Activated T-helper 17 cell treated with anti-CD3 and anti-CD28 coated beads, Interleukin-2, amount 50 U/mL, for 72 hours (primary cell): ENCODE results near the gene KLHL25. TPM values are rescaled to one million over a fixed set of nuclear protein-coding genes. Genes with fewer than 3 reads are reported as not detected.

Source experiments
- ATAC-seq: fragments of 150-1000 bp; cut with Tn5 transposase; replicated peaks from 2 replicates; pipeline ENCODE4 v1.10.0; 2021; ENCODE audit warnings: mild to moderate bottlenecking, moderate library complexity
- H3K27ac Mint-ChIP-seq: one replicate; pipeline ENCODE4 v1.8.0; 2022; ENCODE audit warnings: mixed read lengths
- H3K27me3 Mint-ChIP-seq: one replicate; pipeline ENCODE4 v1.8.0; 2022; ENCODE audit warnings: mixed read lengths
- H3K36me3 Mint-ChIP-seq: one replicate; pipeline ENCODE4 v1.8.0; 2022; ENCODE audit warnings: low read depth, mild to moderate bottlenecking, mixed read lengths
- H3K4me1 Mint-ChIP-seq: one replicate; pipeline ENCODE4 v1.8.0; 2022; ENCODE audit warnings: mixed read lengths
- H3K4me3 Mint-ChIP-seq: one replicate; pipeline ENCODE4 v1.8.0; 2022; ENCODE audit warnings: mild to moderate bottlenecking, mixed read lengths
- H3K9me3 Mint-ChIP-seq: one replicate; pipeline ENCODE4 v1.8.0; 2022; ENCODE audit warnings: mixed read lengths
- total RNA-seq, 2 donors: library from RNA; stranded (reverse); gene quantifications; one replicate each; pipeline ENCODE4 v1.2.3, GENCODE V29; 2022

KLHL25 gene
- total RNA-seq, 2 donors from 2014 or later: 3.4 to 4.6 TPM

DNA sequence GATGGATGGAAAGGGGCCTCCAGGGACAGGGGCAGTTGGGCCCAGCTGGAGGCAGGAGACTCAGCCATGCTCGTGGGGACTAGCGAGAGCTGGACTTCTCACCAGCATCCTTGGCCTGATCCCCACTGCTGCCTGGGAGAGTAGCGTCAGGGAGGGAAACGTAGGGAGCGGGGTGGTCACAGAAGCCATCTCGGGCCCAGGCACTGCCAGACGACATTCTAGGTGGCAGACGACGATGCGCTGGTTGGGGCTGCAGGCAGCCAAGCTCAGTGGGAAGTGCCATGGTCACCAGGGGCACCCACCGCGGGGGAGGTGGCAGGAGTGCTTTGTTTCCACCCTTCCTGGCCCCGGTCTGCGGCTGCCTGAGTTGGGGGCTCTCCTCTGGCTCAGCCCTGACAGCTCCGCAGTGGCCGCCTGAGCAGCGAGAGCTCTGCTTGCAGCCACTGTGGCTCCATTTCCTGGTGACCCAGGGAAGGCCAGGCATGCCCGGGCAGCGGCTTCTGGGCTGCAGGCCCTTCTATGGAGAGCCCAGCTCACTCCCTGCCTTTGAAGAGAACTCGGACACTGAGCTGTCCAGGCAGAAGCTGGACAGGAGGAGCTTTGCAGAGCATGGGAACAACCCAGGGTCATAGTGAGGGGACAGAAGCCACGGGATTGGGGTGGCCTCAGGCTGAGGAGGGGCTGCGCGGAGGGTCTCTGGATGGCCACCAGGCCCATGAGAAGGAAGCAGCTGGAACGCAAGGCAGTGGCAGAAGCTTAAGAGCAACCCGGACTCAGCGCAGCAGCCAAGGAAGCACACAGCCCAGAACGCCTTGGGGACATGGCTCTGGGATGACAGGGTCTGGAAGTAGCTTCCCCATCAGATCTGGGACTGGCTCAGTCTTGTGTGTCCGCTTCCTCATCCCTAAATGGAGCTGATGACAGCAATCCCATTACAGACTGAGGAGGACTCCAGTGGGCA, 30.8 kb downstream of the KLHL25 start:
- peaks cover 3% of the 10 kb centered on the region for H3K4me1 Mint-ChIP-seq
- ATAC-seq: no peak
- peak overlapping the region; percentile 7 for H3K27ac Mint-ChIP-seq
- H3K36me3 Mint-ChIP-seq: no peaks in the 10 kb centered on the region
- no peak overlapping the region for H3K4me3 Mint-ChIP-seq
- no peaks in the 10 kb centered on the region for H3K27me3 Mint-ChIP-seq
- no peaks in the 10 kb centered on the region for H3K9me3 Mint-ChIP-seq

DNA sequence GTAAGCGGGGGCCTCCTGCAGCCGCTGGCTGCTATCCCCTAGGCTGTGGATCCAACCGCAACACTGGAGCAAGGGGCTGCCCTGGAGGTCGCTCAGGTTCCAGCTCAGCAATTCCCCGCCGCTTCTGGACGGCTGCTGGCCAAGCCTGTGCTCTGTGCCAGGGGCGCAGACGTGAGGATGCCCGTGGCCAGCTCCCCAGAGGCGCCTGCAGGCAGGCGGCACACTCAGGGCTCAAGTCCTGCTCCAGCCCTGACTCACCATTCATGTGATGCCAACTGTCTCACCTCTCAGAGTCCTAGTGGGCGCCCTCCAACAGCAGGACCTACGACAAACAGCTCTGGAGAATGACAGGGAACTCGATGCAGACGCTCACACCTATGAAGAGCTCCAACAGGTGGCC, 31.6 kb downstream of the KLHL25 start:
- Mint-ChIP-seq H3K9me3 (no peaks in the 10 kb centered on the region), H3K27ac (no peak overlapping the region), H3K27me3 (no peaks in the 10 kb centered on the region), H3K36me3 (no peaks in the 10 kb centered on the region), H3K4me1 (peaks cover 3% of the 10 kb centered on the region), H3K4me3 (no peak overlapping the region)
- no peak for ATAC-seq

DNA sequence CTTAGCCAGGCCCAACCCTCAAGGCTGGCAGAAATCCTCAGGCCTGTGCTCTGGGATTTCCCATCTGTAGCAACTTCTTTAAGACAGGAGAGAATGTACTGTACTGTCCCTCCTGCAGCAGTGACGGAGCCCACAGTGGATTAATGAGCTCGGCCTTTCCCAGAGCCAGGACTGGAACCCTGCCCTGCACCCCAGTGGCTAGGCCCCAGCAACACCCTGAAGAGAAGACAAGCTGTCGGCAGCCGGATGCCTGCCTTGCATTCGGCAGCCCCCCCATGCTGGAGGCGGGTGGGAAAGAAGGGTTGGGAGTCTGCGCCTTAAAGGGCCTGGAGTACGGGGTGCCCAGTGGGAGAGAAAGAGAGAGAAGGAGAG, 32.0 kb downstream of the KLHL25 start:
- Mint-ChIP-seq H3K36me3 (no peaks in the 10 kb centered on the region), H3K9me3 (no peaks in the 10 kb centered on the region), H3K4me1 (peaks cover 3% of the 10 kb centered on the region), H3K27ac (peak overlapping the region; percentile 28), H3K27me3 (no peaks in the 10 kb centered on the region), H3K4me3 (no peak overlapping the region)
- ATAC-seq: no peak

DNA sequence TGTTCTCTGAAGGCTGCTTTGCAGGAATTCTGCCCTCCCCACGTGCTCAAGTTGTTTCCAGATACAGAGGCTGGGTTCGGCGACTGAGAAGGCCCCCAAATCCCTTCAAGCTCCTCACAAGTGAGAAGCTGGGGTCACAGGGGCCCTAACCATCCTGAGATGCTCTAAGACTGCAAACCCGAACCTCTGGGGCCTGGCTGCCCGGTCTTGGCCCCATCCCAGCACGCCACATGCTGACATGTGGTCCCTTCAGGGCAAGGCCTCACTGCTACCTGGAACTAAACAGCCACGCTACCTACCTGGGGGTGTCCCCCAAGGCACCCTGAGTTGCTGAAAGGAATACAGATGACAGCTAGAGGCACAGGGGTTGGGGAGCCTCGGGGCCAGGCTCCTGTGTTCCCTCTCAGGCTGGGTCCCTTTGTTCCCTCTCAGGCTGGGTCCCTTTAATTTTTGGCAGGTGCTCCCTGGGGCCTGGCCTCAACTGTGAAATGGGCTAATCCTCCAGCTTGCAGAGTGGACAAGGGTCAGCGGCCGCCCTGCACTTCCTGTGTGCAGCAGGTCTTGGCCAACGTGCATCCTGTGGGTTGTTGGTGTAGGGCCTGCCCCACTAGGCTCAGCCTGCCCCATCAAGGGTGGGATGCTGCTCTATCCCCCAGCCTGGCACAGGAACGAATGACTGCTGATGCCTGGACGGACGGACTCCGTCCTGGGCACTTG, 32.5 kb downstream of the KLHL25 start:
- no peak for ATAC-seq
- Mint-ChIP-seq H3K4me1 (peaks cover 3% of the 10 kb centered on the region), H3K9me3 (no peaks in the 10 kb centered on the region), H3K27ac (peak overlapping the region; percentile 28), H3K36me3 (no peaks in the 10 kb centered on the region), H3K4me3 (no peak overlapping the region), H3K27me3 (no peaks in the 10 kb centered on the region)

DNA sequence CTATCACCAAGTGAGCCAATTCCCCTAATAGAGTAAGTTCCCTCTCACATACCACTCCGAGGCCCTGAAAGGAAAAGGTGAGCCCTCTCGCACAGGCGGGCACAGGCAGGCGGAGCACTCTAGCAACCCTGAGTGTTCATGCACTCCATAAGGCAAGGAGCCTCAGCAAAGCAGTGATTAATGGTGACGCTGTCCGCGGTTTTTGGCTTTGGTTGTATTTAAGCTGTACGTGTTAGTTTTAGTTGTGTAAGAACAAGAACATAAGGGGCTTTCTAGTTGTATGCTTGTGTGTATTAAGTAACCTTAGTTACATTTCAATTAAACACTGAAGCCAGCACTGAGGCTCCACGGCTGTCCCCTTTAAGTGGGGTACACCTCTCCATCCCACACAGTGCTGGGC, 33.1 kb downstream of the KLHL25 start:
- H3K9me3 Mint-ChIP-seq: no peaks in the 10 kb centered on the region
- H3K4me1 Mint-ChIP-seq: peaks cover 3% of the 10 kb centered on the region
- no peaks in the 10 kb centered on the region for H3K27me3 Mint-ChIP-seq
- no peak overlapping the region for H3K4me3 Mint-ChIP-seq
- no peaks in the 10 kb centered on the region for H3K36me3 Mint-ChIP-seq
- ATAC-seq: peak; percentile 16
- H3K27ac Mint-ChIP-seq: no peak overlapping the region

DNA sequence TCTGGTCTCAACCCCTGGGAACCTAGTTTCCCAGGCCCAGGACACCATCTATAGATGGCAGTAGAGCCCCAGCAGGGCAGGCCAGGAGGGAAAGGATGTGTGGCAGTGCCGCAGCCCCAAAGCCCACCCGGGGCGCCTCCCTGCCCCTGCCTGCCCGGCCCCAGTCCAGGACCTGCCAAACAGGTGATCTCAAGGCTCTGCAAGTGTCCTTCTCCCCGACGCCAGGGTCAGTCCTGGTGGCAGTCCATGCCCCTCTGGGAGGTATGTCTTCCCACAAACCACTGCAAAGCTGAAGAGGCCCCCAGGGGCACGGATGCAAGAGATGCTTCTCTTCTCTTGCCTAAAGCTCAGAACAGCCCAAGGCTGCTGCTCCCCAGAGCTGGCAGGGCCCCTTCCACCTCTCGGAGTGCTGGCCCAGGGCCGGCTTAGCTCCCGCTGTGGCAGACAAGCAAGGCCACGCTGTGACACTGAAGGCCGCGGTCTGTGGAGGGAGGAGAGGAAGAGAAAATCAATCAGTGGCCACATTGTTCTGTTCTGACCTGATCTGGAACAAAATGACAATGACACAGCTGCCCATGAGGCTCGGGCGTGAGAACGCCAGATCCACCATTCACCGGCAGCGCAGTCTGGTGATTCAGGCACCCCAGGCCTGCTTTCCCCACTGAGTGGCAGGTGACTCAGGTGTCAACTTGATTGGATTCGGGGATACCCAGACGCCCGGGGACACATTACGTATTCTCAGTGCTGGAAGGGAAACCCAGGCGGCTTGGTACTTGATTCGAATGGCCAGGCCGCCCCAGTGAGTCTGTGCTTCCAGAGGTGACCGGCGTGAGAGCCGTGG, 34.0 kb downstream of the KLHL25 start:
- H3K4me1 Mint-ChIP-seq: peaks cover 3% of the 10 kb centered on the region
- no peak overlapping the region for H3K4me3 Mint-ChIP-seq
- H3K27me3 Mint-ChIP-seq: no peaks in the 10 kb centered on the region
- ATAC-seq: no peak
- no peaks in the 10 kb centered on the region for H3K36me3 Mint-ChIP-seq
- no peak overlapping the region for H3K27ac Mint-ChIP-seq
- no peaks in the 10 kb centered on the region for H3K9me3 Mint-ChIP-seq

DNA sequence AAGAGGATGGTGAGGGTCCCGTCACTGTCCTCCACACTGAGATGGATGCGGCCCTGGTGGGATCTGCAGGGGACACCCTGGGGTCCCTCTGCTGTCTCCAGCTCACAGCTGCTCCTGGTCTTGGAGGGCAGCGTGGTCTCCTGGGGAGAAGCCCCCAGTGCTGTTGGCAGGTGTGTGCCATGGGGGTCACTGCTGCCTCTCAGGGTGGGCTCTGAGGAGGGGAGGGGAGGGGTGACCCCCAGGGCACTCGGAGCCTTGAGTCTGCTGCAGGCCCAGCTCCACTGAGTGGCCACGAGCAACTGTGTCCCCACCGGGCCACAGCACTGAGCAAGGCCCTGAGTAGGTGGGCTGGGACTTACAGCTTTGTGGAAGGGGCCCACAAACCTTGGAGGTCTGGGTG, 34.7 kb downstream of the KLHL25 start:
- ATAC-seq: no peak
- no peaks in the 10 kb centered on the region for H3K27me3 Mint-ChIP-seq
- no peaks in the 10 kb centered on the region for H3K9me3 Mint-ChIP-seq
- no peaks in the 10 kb centered on the region for H3K36me3 Mint-ChIP-seq
- H3K4me1 Mint-ChIP-seq: peaks cover 3% of the 10 kb centered on the region
- no peak overlapping the region for H3K27ac Mint-ChIP-seq
- no peak overlapping the region for H3K4me3 Mint-ChIP-seq

DNA sequence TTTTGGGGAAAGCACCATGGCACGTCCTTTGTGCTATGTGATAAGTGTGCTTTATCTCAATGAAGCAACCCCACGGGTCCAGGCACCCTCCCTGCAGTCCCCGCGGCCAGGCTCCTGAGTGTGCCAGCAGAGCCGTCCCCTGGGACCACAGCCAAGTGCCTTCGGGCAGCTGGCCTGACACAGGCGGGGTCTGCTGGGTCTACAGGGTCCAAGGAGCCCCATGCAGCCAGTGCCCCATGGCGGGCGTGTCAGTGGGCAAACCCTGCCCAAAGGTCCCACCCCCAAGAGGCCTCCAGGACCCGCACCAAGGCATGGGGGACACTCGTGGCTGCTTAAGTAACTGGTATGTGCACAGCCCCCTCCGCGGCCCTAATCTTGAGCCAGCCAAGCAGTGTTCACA, 35.3 kb downstream of the KLHL25 start:
- no peak for ATAC-seq
- Mint-ChIP-seq H3K4me3 (no peak overlapping the region), H3K9me3 (no peaks in the 10 kb centered on the region), H3K27me3 (no peaks in the 10 kb centered on the region), H3K36me3 (no peaks in the 10 kb centered on the region), H3K27ac (no peak overlapping the region), H3K4me1 (no peaks in the 10 kb centered on the region)

DNA sequence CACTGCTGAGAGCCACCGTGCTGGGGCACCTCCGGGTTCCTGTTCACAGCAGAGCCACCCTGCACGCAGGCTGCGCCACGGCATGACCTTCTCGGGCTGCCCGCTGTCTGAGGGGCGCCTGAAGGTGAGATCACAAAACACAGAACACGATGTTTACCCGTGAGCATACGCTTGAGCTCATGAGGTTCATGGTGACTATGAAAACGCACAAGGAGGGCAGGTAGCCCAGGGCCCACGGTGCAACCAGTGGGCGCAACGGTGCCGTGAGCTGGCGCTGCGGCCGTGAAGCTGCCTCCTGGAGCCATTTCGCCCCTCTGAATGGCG, 36.1 kb downstream of the KLHL25 start:
- Mint-ChIP-seq H3K27me3 (no peaks in the 10 kb centered on the region), H3K4me3 (no peak overlapping the region), H3K4me1 (no peaks in the 10 kb centered on the region), H3K9me3 (no peaks in the 10 kb centered on the region), H3K27ac (no peak overlapping the region), H3K36me3 (no peaks in the 10 kb centered on the region)
- ATAC-seq: no peak

DNA sequence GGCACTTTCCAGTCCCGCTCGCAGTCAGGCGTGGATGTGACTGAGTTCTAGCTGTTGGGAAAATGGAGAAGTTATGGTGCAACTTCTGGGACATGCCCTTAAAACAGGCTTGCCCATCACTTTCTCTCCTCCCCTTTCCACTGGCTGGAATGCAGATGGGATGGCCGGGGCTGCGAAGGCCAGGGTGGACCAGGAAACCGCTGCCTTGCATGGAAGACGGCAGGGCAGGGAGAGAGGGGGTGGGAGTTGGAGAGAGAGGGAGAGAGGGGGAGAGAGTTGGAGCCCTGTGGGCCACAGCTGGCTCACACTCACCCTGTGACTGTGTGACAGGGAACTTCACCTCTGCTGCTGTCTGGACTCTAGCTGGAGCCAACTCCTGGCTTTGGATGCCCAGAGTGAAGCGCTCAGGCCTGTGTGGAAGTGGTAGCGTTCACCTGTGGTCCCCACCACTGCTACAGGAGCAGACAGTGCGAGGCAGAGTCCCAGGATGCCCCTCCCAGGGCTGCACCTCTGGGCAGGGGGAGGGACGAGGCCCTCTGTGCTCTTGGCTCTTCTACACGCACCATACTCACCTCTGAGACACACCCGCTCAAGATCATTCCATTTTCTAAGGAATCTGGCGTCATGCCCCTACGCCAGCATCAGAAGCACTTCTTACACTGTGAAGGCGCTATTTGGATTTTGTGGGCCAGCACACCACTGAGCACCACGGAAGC, 36.6 kb downstream of the KLHL25 start:
- H3K4me3 Mint-ChIP-seq: no peak overlapping the region
- H3K4me1 Mint-ChIP-seq: no peaks in the 10 kb centered on the region
- ATAC-seq: no peak
- no peak overlapping the region for H3K27ac Mint-ChIP-seq
- H3K27me3 Mint-ChIP-seq: no peaks in the 10 kb centered on the region
- no peaks in the 10 kb centered on the region for H3K9me3 Mint-ChIP-seq
- H3K36me3 Mint-ChIP-seq: no peaks in the 10 kb centered on the region

DNA sequence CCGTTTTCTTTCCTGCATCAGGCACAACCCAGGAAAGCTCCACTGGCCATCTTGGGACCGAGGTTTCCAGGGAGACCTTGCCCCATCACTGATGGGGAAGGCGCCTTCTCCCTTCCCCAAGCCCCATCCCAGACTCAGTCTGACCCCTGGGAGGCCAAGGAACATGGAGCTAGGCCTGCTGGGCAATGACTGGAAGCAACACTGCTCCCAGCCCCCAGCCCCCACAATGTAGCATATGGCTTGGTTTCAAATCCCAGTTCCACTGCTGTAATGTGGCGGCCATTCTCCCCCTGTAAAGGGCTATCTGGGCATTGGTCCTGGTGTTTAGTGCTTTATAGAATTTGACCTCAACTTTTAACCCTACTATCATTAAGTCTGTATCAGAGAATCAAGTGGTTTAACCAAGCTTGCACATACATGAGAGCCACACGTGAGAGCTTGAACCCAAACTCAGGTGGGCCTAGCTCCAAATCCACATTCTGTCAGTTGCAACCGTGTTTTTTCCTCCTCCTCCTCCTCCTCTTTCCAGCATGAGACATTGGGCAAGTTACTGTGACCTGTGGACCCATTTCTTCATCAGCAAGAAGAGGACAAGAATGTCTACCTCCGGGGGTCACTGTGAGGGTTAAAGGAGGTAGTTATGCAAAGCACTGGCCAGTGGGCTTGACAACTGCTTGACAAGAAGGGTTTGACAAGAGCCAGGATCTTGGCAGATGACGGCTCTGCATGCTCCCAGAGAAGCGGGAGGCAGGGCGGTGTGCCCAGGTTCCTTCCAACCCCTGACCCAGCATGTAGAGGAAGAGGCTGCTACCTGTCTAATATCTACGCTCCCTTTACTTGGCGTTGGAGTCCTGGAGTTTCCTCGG, 37.4 kb downstream of the KLHL25 start:
- Mint-ChIP-seq H3K27me3 (no peaks in the 10 kb centered on the region), H3K4me1 (peaks cover 3% of the 10 kb centered on the region), H3K4me3 (no peak overlapping the region), H3K36me3 (no peaks in the 10 kb centered on the region), H3K27ac (no peak overlapping the region), H3K9me3 (no peaks in the 10 kb centered on the region)
- no peak for ATAC-seq

DNA sequence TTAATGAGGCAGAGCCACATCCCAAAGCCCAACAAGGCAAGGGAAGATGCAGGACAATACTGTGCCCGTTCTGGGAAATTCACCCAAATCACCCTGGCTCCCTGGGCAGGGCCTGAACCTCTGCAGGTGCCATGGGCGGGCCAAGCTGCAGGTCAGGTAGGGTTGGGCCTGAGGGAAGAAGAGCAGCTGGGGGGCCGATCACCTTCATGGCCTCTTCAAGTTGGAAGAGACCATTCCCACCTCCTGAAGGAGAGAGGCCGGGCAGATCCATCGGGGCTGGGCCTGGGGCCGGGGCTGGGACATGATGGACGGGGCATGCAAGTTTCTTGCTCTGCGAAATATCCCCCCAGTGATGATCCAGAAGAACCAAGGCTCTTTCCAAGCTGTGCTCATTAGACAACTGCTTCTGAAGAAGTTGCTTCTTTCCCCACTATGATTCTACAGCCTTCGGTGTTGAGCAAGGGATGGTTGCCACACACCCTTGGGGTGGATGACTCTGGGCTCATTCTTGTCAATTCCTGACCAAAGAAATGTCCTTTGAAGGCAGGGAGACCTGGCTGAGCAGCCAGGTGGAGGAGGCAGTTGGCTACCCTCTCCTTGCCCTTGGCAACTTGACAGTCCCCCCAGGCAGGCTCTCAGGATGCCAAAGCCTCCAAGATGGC, 38.2 kb downstream of the KLHL25 start:
- Mint-ChIP-seq H3K4me1 (peaks cover 3% of the 10 kb centered on the region), H3K9me3 (no peaks in the 10 kb centered on the region), H3K27ac (no peak overlapping the region), H3K27me3 (no peaks in the 10 kb centered on the region), H3K36me3 (no peaks in the 10 kb centered on the region), H3K4me3 (no peak overlapping the region)
- no peak for ATAC-seq

DNA sequence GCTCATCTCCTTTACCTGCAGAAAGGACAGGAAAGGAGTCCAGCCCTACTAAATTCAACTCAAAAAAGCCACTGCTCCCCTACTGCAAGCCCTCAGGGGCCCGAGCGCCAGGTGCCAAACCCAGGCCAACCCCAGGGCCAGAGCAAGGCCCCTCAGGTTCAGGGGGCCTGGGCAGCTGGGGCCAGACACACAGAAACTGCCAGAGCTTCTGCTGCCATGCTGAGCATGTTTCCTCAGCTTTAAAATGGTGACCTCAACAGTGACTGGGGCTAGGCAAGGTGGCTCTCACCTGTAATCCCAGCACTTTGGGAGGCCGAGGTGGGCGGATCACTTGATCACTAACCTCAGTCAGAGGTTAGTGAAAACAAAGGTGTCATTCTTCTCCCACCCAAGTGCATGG, 38.8 kb downstream of the KLHL25 start:
- H3K9me3 Mint-ChIP-seq: no peaks in the 10 kb centered on the region
- H3K4me3 Mint-ChIP-seq: no peak overlapping the region
- H3K27me3 Mint-ChIP-seq: no peaks in the 10 kb centered on the region
- no peak for ATAC-seq
- no peaks in the 10 kb centered on the region for H3K36me3 Mint-ChIP-seq
- H3K27ac Mint-ChIP-seq: no peak overlapping the region
- peaks cover 3% of the 10 kb centered on the region for H3K4me1 Mint-ChIP-seq
